Embryonic facial prominence (tissue), 1 donor: Measurements from ENCODE around the gene PRELID3B.

Source experiments
- DNase-seq: peaks from one replicate; pipeline ENCODE4 v3.0.0-alpha.2; 2016; ENCODE audit errors: extremely low spot score

The PRELID3B gene

DNA sequence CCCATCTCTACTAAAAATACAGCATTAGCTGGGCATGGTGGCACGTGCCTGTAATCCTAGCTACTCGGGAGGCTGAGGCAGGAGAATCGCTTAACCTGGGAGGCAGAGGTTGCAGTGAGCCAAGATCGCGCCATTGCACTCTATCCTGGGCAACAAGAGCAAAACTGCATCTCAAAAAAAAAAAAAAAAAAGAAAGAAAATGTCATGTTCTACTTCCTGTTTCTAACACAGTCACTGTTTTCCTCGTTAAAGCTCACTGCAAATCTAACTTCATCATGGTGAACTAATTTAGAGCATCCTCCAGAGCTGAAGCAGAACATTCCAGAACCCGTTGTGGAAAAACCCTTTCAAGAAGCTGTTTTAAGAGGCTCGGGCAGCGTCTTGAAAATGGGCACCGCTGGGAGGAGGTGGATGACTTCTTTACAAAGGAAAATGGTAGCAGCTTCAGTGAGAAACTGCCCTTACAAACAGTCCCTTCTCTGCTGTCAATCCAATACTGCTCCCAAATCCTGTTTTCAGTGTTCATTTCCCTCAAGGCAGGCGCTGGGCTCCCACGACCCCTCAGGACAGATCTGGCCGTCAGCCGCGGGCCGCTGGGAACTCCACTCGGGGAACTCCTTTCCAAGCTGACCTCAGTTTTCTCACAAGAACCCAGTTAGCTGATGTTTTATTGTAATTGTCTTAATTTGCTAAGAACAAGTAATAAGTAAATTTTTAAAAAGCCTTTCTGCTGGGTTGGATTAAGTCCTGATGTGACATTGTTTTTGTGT lies 48.0 kb downstream of the PRELID3B start:
- no peak for DNase-seq

DNA sequence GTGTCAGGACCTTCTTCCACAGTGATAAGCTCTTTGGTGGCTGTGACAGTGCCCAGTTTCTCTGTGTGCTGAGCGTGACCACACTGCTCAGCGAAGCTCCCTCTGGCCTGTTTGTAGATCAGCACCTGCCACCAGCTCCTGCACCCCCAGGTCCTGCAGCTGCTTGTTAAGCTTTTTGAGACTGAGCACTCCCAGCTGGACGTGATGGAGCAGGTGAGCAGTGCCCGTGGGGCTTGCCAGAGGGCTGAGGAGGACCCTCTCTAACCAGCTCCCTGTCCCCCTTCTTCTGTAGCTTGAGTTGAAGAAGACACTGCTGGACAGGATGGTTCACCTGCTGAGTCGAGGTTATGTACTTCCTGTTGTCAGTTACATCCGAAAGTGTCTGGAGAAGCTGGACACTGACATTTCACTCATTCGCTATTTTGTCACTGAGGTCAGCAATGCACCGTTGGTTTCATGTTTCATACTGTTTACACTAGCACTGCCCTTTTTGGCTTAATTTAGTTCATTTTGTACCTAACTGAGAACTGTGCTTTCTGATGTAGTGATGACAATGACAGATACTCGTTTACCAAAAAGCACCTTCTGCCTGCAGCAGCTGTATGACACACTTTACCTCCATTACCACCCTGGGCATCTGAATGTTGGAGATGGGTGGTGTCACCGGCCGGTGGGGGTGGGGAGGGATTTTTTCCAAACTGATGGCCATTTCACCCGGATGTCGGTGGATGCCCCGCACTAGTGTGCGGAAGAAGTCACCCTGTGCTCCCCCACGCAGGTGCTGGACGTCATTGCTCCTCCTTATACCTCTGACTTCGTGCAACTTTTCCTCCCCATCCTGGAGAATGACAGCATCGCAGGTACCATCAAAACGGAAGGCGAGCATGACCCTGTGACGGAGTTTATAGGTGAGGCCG lies 49.0 kb downstream of the PRELID3B start:
- DNase-seq: no peak

- no peak for DNase-seq
Observed at GRCh38 chr20:58992911-58993310, 49.7 kb downstream of the PRELID3B start.

GRCh38 chr20:58991715-58992114 lies 50.9 kb downstream of the PRELID3B start:
- no peak for DNase-seq

DNA sequence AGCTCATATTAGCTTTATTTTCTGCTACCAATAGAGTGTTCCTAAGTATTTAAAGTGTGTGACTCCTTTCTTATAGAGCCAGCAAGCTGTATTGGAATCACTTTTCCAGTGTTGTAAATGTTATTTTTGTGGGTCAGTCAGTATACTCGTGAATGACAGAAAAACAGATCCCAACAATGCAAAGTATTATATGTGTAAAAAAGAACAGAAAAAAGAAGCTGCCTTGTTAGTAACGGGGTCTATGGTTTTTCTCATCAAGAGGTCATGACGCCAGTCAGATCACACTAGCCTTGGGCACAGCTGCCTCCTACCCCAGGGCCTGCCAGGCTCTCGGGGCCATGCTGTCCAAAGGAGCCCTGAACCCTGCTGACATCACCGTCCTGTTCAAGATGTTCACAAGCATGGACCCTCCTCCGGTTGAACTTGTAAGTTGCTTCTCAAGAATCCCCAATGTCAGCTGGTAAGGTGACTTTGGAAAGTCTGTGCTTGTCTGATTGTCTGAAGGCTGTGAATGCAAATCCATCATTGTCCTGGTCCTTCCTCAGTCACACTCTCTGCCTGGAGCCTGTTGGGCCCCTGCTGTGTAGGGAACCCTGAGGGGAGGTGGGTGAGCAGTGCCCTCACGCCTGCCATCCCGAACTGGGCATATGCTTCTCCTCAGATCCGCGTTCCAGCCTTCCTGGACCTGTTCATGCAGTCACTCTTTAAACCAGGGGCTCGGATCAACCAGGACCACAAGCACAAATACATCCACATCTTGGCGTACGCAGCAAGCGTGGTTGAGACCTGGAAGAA lies 51.7 kb downstream of the PRELID3B start:
- DNase-seq: no peak

GRCh38 chr20:58989196-58989595 lies 53.4 kb downstream of the PRELID3B start:
- no peak for DNase-seq

DNA sequence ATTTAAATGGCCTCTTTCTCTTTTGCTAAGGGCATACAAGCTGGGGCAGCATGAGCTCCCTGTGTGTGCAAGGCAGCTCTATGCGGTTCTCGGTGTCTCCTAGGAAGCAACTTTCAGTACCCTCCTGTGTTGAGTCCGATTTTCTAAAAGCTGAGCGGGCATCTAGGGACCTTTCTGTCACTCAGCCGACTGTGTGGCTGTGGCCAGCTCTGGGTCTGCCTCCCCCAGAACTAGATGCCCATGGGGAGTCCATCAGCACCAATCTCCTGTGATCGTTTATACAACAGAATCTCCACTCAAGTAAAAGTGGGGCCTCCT lies 54.1 kb downstream of the PRELID3B start:
- no peak for DNase-seq

GRCh38 chr20:58987790-58988564 lies 54.6 kb downstream of the PRELID3B start:
- DNase-seq: no peak

- DNase-seq: no peak
Observed at GRCh38 chr20:58986968-58987517, 55.5 kb downstream of the PRELID3B start.

GRCh38 chr20:58986286-58986967 lies 56.2 kb downstream of the PRELID3B start:
- DNase-seq: no peak

DNA sequence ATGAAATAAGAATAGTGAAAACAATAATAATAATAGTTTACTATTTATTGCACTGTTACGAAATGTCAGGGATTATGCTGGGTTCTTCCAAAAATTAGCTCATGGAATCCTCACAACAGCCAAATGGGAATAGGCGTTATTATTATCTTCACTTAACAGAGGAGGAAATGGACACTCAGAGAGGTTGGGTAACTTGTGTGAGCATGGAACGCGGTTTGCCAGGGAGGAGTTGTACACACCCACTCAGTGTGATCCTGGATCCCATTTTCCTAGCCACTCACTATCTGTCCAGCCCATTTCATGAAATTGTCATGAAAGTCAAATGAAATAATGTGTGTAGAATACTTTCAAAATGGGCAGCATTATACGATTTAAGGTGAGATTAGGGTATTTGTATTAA lies 56.9 kb downstream of the PRELID3B start:
- no peak for DNase-seq

GRCh38 chr20:58984691-58985090 lies 57.9 kb downstream of the PRELID3B start:
- DNase-seq: no peak
